Osteoblast (primary cell): ENCODE data around the gene ANKRD29. TPM values are rescaled to one million over a fixed set of nuclear protein-coding genes. Genes with fewer than 3 reads are reported as not detected.
"Not testable (repeated sequence)": the region's sequence is repeated elsewhere in the genome, so short reads cannot be mapped to it uniquely, and the experiment has no call there.

Experiments used
- DNase-seq: peaks from one replicate; pipeline ENCODE4 v3.0.0; 2011; ENCODE audit warnings: low spot score, mixed read lengths; ENCODE audit not compliant: insufficient read length; ENCODE audit errors: missing footprints
- H2AFZ ChIP-seq: 2 replicates; pipeline ENCODE4 v1.6.0; 2011; ENCODE audit warnings: mild to moderate bottlenecking, low read length
- H3K27ac ChIP-seq: 2 replicates; pipeline ENCODE4 v1.5.1; 2011; ENCODE audit warnings: mild to moderate bottlenecking, low read depth, low read length, moderate library complexity
- H3K27me3 ChIP-seq: 2 replicates; pipeline ENCODE4 v1.6.0; 2012; ENCODE audit warnings: mild to moderate bottlenecking, control low read depth, inconsistent platforms, low read length, moderate library complexity; ENCODE audit not compliant: insufficient read depth
- H3K36me3 ChIP-seq: 2 replicates; pipeline ENCODE4 v1.5.1; 2011; ENCODE audit warnings: mild to moderate bottlenecking, low read length, control low read depth, moderate library complexity; ENCODE audit not compliant: insufficient read depth
- H3K4me1 ChIP-seq: 2 replicates; pipeline ENCODE4 v1.5.1; 2011; ENCODE audit warnings: mild to moderate bottlenecking, low read length, control low read depth, moderate library complexity; ENCODE audit not compliant: insufficient read depth
- H3K4me2 ChIP-seq: 2 replicates; pipeline ENCODE4 v1.6.0; 2011; ENCODE audit warnings: mild to moderate bottlenecking, low read length; ENCODE audit not compliant: insufficient read depth
- H3K4me3 ChIP-seq: fragments of 200-600 bp; sonication (generic); 3 replicates; pipeline ENCODE4 v1.5.1; 2012; ENCODE audit warnings: mild to moderate bottlenecking, low read length, inconsistent platforms; ENCODE audit not compliant: insufficient read depth
- H3K79me2 ChIP-seq: 2 replicates; pipeline ENCODE4 v1.6.0; 2012; ENCODE audit warnings: mild to moderate bottlenecking, low read length, control low read depth, inconsistent platforms; ENCODE audit not compliant: insufficient read depth
- H3K9me3 ChIP-seq: 2 replicates; pipeline ENCODE4 v1.5.1; 2011; ENCODE audit warnings: low read depth, low read length, control low read depth
- H4K20me1 ChIP-seq: 2 replicates; pipeline ENCODE4 v1.6.0; 2012; ENCODE audit warnings: mild to moderate bottlenecking, low read length, control low read depth; ENCODE audit not compliant: insufficient read depth
- CTCF ChIP-seq: IDR thresholded peaks from 2 replicates; pipeline ENCODE4 v1.5.1; 2011; ENCODE audit warnings: mild to moderate bottlenecking, low read depth, low read length, moderate library complexity; ENCODE audit errors: extremely low read depth
- total RNA-seq: library from RNA; depleted of rRNA; stranded (reverse); fragments of >200 nt; gene quantifications from 2 replicates; pipeline ENCODE4 v1.2.3, GENCODE V29; 2012

Gene ANKRD29
- total RNA-seq, 1 donor, result 9.8 TPM

GRCh38 chr18:23641143-23641720, 21.5 kb downstream of the ANKRD29 start:
- Histone ChIP-seq H3K79me2 (no peaks in the 10 kb centered on the region), H3K4me1 (no peaks in the 10 kb centered on the region), H3K27me3 (peaks cover 5% of the 10 kb centered on the region), H3K27ac (no peak overlapping the region), H3K9me3 (no peaks in the 10 kb centered on the region), H3K4me2 (no peak overlapping the region), H3K4me3 (no peak overlapping the region), H3K36me3 (no peaks in the 10 kb centered on the region), H4K20me1 (no peaks in the 10 kb centered on the region), H2AFZ (no peak overlapping the region)
- no peak for TF ChIP-seq CTCF
- DNase-seq, result no peak

DNA sequence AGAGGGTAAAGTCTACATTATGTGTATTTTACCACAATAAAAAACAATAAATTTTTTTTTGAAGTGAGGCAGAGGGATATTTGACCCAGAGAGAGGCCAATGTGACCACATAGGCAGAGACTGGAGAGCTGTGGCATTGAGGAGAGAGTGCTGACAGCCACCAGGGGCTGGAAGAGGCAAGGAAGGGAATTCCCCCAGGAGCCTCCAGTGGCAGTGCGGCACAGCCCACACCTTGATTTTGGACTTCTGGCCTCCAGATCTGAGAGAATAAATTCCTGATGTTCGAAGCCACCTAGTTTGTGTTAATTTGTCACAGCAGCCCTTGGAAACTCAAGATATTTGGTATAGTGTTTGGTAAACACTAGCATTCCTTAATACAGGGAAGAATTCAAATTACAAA, 22.7 kb downstream of the ANKRD29 start:
- Histone ChIP-seq H3K36me3 (no peaks in the 10 kb centered on the region), H2AFZ (no peak overlapping the region), H3K79me2 (no peaks in the 10 kb centered on the region), H3K4me1 (no peaks in the 10 kb centered on the region), H4K20me1 (no peaks in the 10 kb centered on the region), H3K27ac (no peak overlapping the region), H3K27me3 (peaks cover 5% of the 10 kb centered on the region), H3K4me2 (no peak overlapping the region), H3K9me3 (no peaks in the 10 kb centered on the region), H3K4me3 (no peak overlapping the region)
- no peak for DNase-seq
- no peak for TF ChIP-seq CTCF

GRCh38 chr18:23636433-23636832, 26.3 kb downstream of the ANKRD29 start:
- not testable (repeated sequence) for DNase-seq, H3K27me3 ChIP-seq, H3K9me3 ChIP-seq, H3K79me2 ChIP-seq, H2AFZ ChIP-seq, H3K4me1 ChIP-seq, H4K20me1 ChIP-seq, H3K36me3 ChIP-seq, H3K4me3 ChIP-seq, H3K4me2 ChIP-seq, H3K27ac ChIP-seq

GRCh38 chr18:23636071-23636399, 26.7 kb downstream of the ANKRD29 start:
- H2AFZ ChIP-seq, result no peak overlapping the region
- H3K27me3 ChIP-seq, result no peaks in the 10 kb centered on the region
- TF ChIP-seq CTCF, result no peak
- peaks cover 8% of the 10 kb centered on the region for H3K4me1 ChIP-seq
- H4K20me1 ChIP-seq, result no peaks in the 10 kb centered on the region
- DNase-seq, result no peak
- H3K9me3 ChIP-seq, result no peaks in the 10 kb centered on the region
- no peak overlapping the region for H3K27ac ChIP-seq
- H3K36me3 ChIP-seq, result no peaks in the 10 kb centered on the region
- H3K79me2 ChIP-seq, result no peaks in the 10 kb centered on the region
- no peak overlapping the region for H3K4me3 ChIP-seq
- no peak overlapping the region for H3K4me2 ChIP-seq
